Osteocyte (in vitro differentiated cells): ENCODE measurements around the gene DCXR. TPM values are rescaled to one million over a fixed set of nuclear protein-coding genes. Genes with fewer than 3 reads are reported as not detected.

Experiments
- DNase-seq: peaks from one replicate; pipeline ENCODE4 v3.0.0; 2021; ENCODE audit warnings: mixed read lengths; ENCODE audit not compliant: unreplicated experiment; ENCODE audit errors: extremely low spot score
- H3K27ac Mint-ChIP-seq: one replicate; pipeline ENCODE4 v1.8.0; 2021; ENCODE audit warnings: mild to moderate bottlenecking, mixed read lengths; ENCODE audit not compliant: unreplicated experiment
- H3K27me3 Mint-ChIP-seq: one replicate; pipeline ENCODE4 v1.8.0; 2021; ENCODE audit warnings: mixed read lengths; ENCODE audit not compliant: unreplicated experiment
- H3K36me3 Mint-ChIP-seq: one replicate; pipeline ENCODE4 v1.8.0; 2021; ENCODE audit warnings: mixed read lengths; ENCODE audit not compliant: unreplicated experiment
- H3K4me1 Mint-ChIP-seq: one replicate; pipeline ENCODE4 v1.8.0; 2021; ENCODE audit warnings: mixed read lengths; ENCODE audit not compliant: unreplicated experiment
- H3K4me3 Mint-ChIP-seq: one replicate; pipeline ENCODE4 v1.8.0; 2021; ENCODE audit warnings: mild to moderate bottlenecking, moderate library complexity, mixed read lengths; ENCODE audit not compliant: unreplicated experiment
- H3K9me3 Mint-ChIP-seq: one replicate; pipeline ENCODE4 v1.8.0; 2021; ENCODE audit warnings: mixed read lengths; ENCODE audit not compliant: unreplicated experiment
- total RNA-seq: library from RNA; stranded (reverse); gene quantifications from 2 replicates; pipeline ENCODE4 v1.2.1, GENCODE V29; 2021
- TF ChIP-seq, protein P1 (sequence below): fragments of 200-600 bp; sonication (generic); IDR thresholded peaks from 2 replicates; pipeline ENCODE4 v1.5.0; 2021; ENCODE audit warnings: antibody characterized with exemption, mild to moderate bottlenecking, moderate library complexity

The DCXR gene
- total RNA-seq, 1 donor from 2014 or later = 69.0 TPM

DNA sequence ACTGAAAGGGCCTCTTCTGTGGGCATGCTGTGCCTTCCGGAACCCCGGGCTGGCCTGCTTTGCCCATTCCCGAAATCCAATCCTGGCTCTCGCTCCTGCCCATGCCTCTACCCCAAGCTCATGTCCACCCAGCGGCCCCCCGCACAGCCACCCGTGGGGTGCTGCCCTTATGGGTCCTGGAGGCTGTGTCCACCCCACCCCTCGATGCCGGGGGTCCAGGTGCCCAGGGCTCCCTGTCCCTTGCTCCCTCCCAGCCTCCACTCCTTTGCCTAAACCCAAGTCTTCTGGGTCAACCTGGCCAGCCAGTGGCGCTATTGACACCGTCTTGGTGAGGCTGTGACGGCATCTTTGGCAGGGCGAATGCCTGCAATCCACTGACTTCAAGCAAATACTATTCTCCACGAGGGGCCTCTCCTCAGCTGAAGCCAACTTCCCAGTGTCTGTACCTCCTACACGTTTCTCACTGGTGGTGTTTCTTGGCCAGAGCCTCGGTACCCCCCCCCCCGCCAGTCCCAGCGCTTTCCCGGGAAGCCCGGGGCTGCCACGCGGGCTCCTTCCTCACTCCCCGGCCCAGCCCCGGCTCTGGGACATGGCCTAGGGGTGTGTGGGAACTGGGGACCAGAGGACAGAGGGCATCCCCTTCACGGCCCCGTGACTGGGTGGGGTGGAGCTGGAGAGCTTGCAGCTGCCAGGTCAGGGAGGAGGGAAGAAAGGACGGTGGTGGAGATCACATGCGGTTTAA is 40.3 kb upstream of the DCXR start:
- TF ChIP-seq, protein P1, sequence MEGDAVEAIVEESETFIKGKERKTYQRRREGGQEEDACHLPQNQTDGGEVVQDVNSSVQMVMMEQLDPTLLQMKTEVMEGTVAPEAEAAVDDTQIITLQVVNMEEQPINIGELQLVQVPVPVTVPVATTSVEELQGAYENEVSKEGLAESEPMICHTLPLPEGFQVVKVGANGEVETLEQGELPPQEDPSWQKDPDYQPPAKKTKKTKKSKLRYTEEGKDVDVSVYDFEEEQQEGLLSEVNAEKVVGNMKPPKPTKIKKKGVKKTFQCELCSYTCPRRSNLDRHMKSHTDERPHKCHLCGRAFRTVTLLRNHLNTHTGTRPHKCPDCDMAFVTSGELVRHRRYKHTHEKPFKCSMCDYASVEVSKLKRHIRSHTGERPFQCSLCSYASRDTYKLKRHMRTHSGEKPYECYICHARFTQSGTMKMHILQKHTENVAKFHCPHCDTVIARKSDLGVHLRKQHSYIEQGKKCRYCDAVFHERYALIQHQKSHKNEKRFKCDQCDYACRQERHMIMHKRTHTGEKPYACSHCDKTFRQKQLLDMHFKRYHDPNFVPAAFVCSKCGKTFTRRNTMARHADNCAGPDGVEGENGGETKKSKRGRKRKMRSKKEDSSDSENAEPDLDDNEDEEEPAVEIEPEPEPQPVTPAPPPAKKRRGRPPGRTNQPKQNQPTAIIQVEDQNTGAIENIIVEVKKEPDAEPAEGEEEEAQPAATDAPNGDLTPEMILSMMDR = no peak
- H3K36me3 Mint-ChIP-seq = peaks cover 6% of the 10 kb centered on the region
- no peak overlapping the region for H3K27ac Mint-ChIP-seq
- H3K27me3 Mint-ChIP-seq = no peaks in the 10 kb centered on the region
- no peaks in the 10 kb centered on the region for H3K4me1 Mint-ChIP-seq
- no peak for DNase-seq
- no peaks in the 10 kb centered on the region for H3K9me3 Mint-ChIP-seq
- H3K4me3 Mint-ChIP-seq = no peak overlapping the region

DNA sequence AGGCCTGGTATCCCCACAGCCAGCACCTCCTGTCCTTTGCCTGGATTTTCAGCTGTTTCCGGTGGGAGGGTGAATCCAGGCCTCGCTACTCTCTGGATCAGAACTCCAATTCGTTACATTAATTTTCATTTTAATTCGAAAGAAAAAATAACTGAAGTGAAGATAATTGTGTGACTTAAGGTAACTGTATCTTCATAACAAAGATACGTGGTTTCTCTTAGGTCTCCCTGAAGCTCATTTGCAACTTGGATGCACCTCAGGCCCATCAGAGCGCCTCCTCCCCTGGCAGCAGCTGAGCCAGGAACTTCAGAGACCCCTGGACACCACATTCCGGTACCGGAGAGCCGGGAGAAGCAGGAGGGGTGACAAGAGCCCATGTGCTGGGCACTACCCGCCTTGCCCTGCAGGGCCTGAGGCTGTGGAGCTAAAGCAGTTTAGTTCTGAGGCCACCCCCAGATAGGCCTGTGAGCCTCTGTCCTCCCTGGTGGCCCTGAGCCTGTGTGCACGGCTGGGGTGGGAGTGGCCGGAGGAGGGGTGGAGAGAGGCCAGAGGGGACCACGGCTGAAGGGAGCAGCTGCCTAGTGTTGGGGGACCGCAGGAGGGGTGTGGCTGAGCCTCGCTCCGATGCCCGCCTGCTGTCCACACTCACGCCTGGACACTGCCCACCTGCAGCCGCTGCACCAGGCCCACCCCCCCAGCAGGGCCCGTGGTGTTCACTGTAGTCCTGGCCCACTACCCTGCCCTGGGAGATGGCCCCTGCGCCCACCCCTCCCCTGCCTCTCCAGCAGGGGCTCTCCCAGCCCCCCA is 39.5 kb upstream of the DCXR start:
- H3K4me3 Mint-ChIP-seq = no peak overlapping the region
- peaks cover 5% of the 10 kb centered on the region for H3K36me3 Mint-ChIP-seq
- H3K27ac Mint-ChIP-seq = no peak overlapping the region
- DNase-seq = no peak
- no peaks in the 10 kb centered on the region for H3K27me3 Mint-ChIP-seq
- H3K9me3 Mint-ChIP-seq = no peaks in the 10 kb centered on the region
- H3K4me1 Mint-ChIP-seq = no peaks in the 10 kb centered on the region
- TF ChIP-seq, protein P1 = no peak

DNA sequence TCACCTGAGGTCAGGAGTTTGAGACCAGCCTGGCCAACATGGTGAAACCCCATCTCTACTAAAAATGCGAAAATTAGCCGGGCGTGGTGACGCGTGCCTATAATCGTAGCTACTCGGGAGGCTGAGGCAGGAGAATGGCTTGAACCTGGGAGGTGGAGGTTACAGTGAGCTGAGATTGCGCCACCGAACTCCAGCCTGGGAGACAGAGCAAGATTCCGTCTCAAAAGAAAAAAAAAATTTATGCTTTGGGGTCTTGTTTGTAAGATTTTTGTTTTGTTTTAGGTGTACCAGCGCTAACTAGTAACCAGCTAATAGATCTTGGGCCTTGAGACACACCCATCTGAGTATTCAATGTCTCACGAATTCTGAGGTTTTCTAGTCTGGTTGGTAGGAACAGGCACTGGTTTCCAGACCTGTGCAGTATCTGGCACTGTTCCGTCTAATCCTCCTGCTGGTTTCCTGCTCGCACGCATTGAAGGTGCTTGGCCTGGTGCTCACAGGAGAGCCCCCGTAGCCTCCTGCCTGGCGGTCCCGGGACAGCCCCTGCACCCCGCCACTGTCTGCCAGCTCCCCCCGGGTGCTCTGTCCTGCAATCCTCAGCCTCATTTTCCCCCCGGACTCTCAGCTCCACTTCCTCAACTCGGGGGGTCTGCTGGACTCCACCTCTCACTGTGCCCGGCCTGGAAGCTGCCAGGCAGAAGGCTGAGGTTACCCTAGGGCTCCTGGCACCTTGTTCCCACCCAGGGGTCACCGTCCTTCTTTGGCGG is 38.7 kb upstream of the DCXR start:
- Mint-ChIP-seq H3K4me3 (no peak overlapping the region), H3K27me3 (no peaks in the 10 kb centered on the region), H3K27ac (no peak overlapping the region), H3K4me1 (no peaks in the 10 kb centered on the region), H3K36me3 (peaks cover 5% of the 10 kb centered on the region), H3K9me3 (no peaks in the 10 kb centered on the region)
- TF ChIP-seq, protein P1 = no peak
- no peak for DNase-seq

DNA sequence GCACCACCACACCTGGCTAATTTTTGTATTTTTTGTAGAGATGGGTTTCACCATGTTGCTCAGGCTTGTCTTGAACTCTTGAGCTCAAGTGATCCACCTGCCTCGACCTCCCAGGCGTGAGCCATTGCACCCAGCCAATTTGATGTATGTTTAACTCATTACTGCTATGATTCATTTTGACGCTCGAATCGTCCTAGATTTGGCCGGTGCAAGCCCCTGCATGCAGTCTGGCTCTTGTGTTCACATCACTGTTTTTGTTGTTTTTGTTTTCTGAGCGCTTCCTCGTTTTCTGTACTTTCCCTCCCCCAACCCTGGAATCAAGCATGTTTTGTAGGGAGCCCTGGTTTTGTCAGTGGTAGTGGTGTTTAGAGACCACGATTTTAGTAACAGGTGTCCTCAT is 35.9 kb upstream of the DCXR start:
- peaks cover 2% of the 10 kb centered on the region for H3K36me3 Mint-ChIP-seq
- H3K4me1 Mint-ChIP-seq = no peaks in the 10 kb centered on the region
- no peak overlapping the region for H3K4me3 Mint-ChIP-seq
- no peak overlapping the region for H3K27ac Mint-ChIP-seq
- no peak for DNase-seq
- TF ChIP-seq, protein P1 = no peak
- H3K27me3 Mint-ChIP-seq = no peaks in the 10 kb centered on the region
- H3K9me3 Mint-ChIP-seq = no peaks in the 10 kb centered on the region
